ENCODE data around the gene OTOGL.
"Not testable (repeated sequence)": the region's sequence is repeated elsewhere in the genome, so short reads cannot be mapped to it uniquely, and the experiment has no call there.

OTOGL gene

GRCh38 chr12:80099259-80099658 lies at the start of gene OTOGL:
TSS of gene OTOGL (plus strand) at chr12:80099537. CDS start at chr12:80209432, 109,895 bp downstream.
- DNase-seq = no peak

- DNase-seq = no peak
Observed at GRCh38 chr12:80050236-80050635, 49.1 kb upstream of the OTOGL start.

- no peak for DNase-seq
Observed at GRCh38 chr12:80053051-80053790, 46.1 kb upstream of the OTOGL start.

DNA sequence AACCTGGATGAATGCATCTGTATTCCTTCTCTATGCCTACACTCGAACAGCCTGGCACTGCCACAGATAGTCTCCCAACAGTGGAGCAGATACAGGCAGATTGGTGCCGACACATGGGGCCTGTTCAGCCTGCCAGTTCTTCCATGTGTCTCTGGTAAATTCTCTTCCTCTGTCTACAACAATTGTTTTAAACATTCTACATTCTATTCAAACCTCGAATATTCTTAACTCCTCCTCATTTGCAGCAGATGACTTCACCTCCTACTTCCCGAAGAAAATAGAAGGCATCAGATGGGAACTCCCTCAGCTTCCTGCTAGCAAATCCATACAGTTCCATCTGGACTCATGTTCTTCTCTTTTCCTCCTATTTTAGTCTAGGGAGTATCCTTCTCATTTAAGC lies 43.1 kb upstream of the OTOGL start:
- DNase-seq = no peak

GRCh38 chr12:80056845-80057244 lies 42.5 kb upstream of the OTOGL start:
- DNase-seq = no peak

DNA sequence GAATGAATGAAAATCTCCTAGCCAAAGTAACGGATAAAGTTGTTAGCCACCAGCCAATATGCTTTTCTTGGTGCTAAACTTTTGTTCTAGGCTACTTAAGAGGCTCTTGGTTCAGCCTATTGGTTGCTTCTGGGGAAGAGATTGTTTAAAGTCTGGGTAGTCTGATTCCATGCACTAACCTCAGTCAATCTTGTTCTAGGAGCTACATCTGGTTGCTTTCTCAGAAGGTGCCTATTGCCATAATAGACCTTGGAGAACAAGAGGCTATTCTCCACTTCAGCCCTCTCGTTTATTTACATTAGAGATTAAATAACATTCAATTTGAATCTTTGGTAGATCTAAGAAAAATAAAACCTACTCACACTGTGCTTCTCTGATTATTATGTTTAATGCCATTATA lies 40.8 kb upstream of the OTOGL start:
- DNase-seq = no peak

GRCh38 chr12:80059102-80059501 lies 40.2 kb upstream of the OTOGL start:
- no peak for DNase-seq

GRCh38 chr12:80059875-80060274 lies 39.5 kb upstream of the OTOGL start:
- DNase-seq = no peak

DNA sequence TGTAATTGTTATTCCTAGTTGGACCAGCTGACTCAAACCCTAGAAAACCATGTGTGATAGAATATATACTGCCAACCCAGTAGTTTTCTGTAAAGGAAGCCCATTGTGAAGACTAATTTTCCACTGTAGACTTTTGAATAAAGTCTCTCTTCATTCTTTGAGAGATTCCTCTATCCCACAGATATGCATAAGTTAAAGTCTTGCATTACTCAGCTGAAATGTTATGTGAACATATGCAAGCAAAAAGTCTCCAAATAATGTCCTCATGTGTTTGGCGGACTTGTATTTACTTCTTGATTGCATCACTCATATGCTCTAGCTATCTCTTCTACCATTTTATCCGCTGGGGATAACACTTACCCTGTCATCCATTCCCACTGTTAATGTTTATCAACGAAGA lies 35.1 kb upstream of the OTOGL start:
- DNase-seq = no peak

- no peak for DNase-seq
Observed at GRCh38 chr12:80064951-80065350, 34.4 kb upstream of the OTOGL start.

DNA sequence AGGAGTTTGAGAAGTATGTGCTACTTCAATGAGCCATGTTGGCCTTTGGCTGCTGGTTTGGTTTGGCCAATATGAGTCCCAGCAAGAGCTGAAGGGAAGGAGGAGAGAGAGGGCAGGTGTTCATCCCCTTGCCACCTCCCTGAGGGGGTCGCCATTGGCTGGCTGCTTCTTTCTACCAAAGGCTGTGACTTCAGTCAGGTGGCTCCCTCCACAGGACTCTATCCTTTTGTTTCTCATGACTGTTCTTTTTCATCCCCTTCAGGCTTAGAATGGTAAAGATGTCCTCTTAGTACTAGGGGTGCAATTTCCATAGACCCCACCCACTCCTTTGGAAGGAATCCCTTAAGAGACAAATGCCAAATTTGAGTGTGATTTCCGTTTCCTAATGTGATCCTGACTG lies 31.2 kb upstream of the OTOGL start:
- DNase-seq = no peak

DNA sequence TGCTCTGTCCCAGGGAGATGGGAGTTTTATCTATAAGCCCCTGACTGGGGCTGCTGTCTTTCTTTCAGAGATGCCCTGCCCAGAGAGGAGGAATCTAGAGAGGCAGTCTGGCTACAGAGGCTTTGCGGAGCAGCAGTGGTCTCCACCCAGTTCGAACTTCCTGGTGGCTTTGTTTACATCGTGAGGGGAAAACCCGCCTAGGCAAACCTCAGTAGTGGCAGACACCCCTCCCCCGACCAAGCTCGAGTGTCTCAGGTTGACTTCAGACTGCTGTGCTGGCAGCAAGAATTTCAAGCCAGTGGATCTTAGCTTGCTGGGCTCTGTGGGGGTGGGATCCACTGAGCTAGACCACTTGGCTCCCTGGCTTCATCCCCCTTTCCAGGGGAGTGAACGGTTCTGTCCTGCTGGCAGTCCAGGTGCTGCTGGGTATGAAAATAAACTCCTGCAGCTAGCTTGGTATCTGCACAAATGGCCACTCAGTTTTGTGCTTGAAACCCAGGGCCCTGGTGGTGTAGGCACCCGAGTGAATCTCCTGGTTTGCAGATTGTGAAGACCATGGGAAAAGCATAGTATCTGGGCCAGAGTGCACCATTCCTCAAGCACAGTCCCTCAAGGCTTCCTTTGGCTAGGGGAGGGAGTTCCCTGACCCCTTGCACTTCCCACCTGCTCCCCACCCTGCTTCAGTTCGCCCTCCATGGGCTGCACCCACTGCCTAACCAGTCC lies 15.3 kb upstream of the OTOGL start:
- not testable (repeated sequence) for DNase-seq

DNA sequence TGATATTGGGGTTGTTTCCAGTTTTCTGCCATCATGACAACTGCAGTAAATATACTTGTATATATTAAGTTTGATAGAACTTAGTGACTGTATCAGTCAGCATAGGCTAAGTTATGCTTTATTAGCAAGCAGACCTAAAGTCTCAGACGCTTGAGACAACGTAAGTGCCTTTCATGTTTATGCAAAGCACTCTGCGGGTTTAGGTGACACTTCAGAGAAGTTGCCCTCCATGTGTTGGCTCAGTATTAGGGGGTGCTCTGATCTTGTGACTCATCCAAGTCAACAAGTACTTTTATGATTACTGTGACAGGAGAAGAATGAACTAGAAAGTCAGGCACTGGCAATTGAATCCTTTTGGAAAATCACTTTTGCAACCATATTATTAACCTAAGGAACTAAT lies 13.3 kb upstream of the OTOGL start:
- DNase-seq = no peak

DNA sequence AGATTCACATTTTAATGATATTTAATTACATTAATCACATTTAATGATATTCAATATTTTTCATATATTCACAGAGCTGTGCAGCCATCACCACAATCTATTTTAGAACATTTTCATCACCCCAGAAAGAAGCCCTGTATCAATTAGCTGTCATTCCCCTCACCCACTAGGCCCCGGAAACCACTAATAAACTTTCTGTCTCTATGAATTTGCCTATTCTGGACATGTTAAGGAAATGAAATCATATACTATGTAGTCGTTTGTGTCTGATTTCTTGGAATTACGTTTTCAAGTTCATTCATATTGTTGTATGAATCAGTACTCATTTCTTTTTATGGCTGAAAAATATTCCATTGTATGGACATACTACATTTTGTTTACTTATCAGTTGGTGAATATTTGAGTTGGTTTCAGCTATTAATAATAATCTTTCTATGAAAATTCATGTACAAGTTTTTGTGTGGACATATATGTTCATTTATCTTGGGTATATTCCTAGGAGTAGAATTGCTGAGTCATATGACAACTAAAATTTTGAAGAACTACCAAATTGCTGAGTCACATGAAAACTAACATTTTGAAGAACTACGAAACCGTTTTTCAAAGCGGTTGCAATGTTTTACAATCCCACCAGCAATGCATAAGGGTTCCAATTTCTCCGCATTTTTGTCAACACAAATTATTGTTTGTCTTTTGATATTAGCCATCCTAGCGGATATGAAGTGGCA lies 11.7 kb upstream of the OTOGL start:
- DNase-seq = no peak

DNA sequence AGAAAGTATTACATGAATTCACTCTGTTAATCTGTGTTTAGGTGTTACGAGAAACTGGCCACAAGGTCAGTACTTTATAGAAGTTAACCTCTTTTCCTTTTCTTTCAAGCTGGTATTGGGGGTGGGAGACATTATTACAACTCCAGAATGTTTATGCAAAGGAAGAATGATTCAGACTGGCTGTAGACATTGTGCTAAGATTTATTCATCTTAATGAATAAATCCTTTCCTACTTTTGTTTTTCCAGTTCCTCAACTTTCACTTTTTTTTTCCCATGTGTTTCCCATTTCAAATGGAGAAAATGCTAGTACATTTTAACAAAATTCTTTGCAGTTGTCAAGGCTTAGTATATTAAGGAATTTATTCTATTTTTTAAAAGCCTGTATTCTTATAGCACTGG lies 1.3 kb downstream of the OTOGL start:
- no peak for DNase-seq

DNA sequence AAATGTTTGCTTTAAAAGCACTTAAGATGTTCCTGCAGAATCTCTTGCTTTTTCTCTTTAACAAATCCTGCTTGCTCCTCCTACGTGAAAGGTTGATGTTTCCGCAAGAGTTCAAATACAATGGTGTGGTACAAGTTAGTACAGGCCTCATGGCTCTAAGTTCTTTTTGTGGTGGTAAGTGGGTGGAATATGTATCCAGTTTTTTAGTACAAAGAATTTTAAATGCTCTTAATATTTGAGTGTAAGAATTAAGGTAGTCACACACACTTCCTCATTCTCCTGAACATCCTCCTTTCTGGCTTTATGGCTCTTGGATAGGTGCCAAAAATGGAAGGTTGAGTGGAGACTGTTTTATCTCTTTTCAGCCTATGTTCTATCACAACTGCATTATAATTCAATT lies 1.8 kb downstream of the OTOGL start:
- DNase-seq = no peak

DNA sequence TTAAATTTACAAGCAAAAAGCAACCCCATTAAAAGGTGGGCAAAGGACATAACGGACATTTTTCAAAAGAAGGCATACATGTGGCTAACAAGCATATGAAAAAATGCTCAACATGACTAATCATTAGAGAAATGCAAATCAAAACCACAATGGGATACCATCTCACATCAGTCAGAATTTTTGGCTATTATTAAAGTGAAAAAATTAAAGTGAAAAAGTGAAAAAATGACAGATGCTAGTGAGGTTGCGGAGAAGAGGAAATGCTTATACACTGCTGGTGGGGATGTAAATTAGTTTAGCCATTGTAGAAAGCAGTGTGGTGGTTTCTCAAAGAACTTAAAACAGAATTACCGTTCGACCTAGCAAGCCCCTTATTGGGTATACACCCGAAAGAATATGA lies 7.9 kb downstream of the OTOGL start:
- no peak for DNase-seq

DNA sequence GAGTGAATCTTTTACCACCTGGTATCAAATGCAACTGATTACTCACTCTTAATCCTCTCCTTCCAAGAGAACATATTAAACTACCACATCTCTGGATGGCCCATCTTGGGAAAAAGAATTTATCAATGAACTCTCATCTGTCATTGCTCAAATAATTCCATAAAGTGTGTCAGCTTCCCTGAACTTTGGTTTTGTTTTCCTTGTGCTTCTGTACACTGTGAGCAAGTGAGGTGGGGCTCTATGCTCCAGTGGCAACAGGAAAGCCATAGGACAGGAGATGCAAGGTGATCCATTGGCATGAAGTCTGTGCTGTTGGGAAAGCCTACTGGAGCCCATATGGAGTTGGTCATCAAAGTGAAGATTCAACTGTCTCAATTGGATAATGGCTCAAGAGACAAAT lies 17.4 kb downstream of the OTOGL start:
- no peak for DNase-seq

GRCh38 chr12:80118565-80119324 lies 19.4 kb downstream of the OTOGL start:
- DNase-seq = no peak

- no peak for DNase-seq
Observed at GRCh38 chr12:80120994-80121393, 21.7 kb downstream of the OTOGL start.

DNA sequence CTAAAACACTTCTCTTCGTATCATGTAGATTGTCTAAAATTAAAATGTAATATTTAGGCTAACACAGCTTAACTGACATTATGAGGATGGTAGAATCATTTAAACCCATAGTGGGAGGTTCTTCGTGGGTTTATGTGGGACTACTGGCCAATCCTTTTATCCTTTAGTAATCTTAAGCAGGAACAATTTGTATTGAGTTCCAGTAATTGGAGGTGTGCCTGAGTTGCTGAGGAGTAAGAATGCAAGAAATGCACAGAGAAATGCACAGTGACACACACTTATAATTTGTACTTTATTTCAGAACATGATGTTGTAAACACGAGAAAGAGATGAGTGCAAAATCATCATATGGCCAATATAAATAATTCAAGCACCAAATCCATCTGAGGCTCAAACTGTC lies 22.3 kb downstream of the OTOGL start:
- no peak for DNase-seq

GRCh38 chr12:80129895-80130530 lies 30.7 kb downstream of the OTOGL start:
- DNase-seq = no peak

- no peak for DNase-seq
Observed at GRCh38 chr12:80135624-80136023, 36.3 kb downstream of the OTOGL start.

Data from NCI-H1048 (cell line).